Stimulated activated CD4-positive, alpha-beta T cell treated with anti-CD3 and anti-CD28 coated beads, Interleukin-15, amount 100 ng/mL, for 24 hours (primary cell): ENCODE results near the gene SHISA8.
"Not testable (repeated sequence)": the region's sequence is repeated elsewhere in the genome, so short reads cannot be mapped to it uniquely, and the experiment has no call there.

Experiments used
- DNase-seq: peaks from one replicate; pipeline ENCODE4 v3.0.0-alpha.2; 2020

SHISA8 gene

DNA sequence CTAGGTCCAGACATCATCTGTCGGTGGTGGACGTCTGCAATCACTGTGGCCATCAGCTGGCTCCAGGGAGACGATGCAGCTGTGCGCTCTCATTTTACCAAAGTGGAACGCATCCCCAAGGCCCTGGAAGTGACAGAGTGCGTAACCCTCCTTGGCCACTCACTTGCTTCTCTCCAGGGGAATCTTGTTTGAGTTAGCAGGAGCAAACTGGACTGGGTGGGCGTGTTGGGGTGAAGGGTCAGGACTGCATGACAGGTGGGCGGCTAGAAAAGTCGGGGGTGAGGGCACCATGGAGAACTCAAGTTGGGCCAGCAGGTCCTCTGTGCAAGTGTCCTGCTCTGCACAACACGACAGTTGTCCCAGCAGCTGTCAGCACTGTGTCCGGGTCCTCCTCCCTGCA lies 16.2 kb downstream of the SHISA8 start:
- no peak for DNase-seq

DNA sequence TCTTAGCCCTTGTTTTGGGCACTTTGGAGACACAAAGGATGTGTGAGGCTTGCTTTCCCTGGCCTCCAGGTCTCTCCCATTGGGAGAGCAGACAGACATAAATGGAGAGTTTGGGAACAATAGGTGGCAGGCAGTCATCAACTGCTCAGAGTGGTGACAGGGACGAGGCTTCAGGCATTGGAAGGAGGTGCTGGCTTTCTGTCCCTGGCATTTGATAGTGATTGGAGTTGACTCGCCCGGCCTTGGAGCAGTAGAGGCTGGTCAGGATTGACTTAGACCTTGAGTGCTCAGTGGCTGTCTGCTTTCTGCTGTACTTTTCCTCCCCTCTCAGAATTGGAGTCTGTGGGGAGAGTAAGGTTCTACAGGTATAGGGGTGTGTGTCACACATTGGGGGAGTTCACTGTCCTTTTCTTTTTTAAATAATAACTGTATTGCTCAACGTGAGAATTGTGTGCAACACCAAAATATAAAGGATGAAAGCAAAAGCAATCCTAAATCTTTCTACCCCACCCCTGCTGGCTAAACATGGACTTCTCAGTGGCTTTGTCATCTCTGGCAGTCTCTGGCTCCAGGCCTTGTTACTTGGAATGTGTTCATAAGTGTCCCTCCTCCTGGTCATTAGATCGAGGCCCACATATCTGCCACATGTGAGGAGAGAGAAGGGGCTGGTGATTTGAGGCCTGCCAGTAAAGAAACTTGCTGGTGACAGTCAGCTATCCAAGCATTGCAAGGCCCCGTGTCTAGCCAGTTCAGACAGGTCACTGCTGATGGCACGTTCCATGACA lies 21.1 kb downstream of the SHISA8 start:
- DNase-seq, result no peak

DNA sequence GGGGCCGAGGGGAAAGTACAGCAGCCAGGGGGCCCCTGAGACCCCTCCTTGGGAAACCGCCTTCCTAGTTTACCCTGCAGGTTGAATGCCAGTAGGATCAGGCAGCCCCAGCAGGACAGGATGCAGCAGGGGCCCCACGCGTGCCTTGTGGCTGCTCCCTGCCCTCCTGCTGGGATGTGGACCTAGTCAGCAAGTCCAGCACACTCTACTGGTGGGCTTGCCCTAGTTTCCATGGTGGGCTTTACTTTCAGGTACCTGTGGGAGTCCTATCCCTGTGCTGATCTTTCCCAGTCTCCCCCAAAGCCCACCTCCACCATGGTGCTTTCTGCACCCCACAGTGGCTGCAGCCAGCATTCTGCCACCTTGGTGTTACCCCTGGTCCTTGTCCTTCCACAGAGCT lies 22.2 kb downstream of the SHISA8 start:
- no peak for DNase-seq

DNA sequence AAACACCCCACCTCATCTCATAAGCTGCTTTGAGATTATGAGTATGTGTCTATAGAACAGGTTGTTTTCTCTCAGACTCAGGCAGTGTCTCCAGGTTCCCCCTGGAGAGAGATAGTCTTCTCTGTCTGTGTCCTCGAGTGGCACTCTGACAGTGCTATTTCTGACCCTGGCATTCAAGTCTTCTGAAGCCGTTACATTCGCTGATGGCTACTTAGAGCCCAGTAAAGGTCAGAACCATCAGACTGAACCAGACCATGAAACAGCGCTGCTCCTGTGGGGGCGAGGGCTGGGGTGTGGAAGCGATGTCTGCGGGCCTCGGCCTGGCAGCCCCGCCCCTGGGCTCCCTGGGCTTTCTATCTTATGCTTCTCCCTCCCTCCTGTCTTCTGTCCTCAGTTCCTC lies 23.5 kb downstream of the SHISA8 start:
- DNase-seq, result no peak

DNA sequence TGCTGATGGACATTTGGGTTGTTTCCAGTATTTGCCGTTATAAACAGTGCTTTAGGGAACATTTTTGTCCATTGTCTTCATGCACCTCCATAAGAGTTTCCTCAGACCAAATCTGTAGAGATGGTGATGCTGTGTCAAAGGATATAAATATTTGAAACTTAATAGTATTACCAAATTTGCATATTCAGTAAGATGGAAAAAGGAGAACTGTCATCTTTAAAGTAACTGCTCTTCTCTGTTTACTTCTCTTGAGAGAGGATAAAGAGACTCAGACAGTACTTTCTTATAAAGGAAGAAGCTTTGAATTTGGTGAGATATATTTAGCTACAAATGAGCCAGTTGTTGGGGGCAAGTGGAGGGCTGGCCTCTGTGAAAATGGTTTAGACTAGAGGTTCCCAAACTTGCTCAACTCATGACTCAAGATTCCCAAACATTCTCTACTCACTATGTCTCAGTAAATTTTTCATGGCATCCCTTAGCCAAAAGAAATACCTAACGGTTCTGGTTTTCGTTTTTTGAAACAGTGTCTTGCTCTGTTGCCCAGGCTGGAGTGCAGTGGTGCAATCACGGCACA lies 26.2 kb downstream of the SHISA8 start:
- DNase-seq, result no peak

DNA sequence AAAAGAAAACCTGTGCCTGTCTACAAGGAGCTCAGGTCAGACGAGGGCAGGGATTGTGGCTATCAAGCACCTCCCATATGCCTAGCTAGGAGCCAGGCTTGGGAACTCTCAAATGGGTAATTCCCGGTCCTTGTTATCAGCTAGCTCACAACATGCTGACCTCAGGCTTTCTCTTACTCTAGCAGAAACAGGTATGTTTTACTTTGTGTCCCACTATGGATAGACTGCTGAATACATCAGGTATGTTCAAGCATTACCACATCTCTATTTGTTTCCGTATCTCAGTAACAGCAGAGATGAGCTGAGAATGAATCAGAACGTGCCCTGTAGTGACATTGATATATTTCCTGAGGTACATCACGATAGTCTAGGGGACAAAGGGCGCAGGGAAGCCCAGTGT lies 29.4 kb downstream of the SHISA8 start:
- no peak for DNase-seq

DNA sequence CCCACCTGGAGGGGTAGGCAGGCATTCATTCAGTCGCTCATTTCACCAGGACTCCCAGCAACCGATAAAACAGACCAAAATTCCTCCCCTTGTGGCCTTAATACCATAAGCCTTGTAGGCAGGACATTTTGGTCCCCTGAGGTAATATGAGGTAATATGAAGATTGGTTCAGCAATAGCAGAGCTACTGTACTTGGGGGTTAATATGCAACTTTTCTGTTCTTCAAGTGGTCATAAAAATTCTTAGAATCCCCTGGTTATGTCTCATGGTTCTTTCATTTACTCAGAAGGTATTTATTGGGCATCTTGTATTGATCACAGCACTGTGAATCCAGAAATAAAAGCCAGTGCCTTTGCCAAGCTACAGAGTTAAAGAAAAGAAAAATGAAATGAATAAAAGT lies 29.8 kb downstream of the SHISA8 start:
- no peak for DNase-seq

DNA sequence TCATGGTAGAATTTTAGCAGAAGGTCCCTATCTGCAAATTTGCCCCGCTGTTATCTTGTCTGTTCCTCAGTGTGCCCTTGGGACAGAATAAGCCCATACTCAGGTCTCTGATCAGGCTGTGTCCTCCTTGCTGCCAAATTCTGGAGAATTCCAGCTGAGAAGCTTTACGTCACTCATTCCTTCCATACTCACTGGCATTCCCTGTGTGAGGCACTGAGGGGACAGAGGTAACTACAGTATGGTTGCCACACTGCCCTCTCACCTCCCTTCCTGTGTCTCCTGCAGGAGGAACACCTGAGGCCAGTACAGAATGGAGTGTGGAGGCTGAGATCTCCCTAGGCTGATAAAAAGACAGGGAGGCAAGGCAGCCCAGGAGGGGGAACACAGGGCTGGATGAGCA lies 31.5 kb downstream of the SHISA8 start:
- no peak for DNase-seq

DNA sequence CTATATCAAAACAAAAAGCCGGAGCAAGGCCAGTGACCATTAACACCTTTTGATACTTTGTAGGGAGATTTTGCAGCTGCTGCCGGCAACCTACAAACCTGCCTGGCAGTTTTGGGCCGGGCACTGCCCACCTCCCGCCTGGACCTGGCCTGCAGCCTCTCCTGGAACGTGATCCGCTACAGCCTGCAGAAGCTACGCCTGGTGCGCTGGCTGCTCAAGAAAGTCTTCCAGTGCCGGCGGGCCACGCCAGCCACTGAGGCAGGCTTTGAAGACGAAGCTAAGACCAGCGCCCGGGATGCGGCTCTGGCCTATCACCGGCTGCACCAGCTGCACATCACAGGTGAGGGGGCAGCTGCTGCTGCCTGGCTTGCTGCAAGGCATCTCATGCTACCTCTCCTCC lies 34.2 kb downstream of the SHISA8 start:
- no peak for DNase-seq

DNA sequence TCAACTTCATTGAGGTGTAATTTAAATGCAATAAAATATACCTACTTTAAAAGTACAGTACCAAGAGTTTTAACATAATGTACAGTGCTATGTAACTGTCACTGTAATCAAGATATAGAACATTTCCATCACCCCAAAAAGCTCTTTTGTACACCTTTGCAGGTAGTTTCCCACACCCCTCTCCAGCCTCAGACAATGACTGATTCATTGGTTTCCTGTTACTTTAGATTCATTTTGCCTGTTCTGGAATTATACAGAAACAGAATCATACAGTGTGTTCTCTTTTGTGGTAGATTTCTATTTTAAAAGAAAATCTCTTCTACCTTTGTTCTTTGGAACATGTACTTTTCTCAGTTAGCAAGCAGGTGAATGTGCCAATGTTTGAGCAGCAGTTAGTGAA lies 38.2 kb downstream of the SHISA8 start:
- DNase-seq, result no peak

DNA sequence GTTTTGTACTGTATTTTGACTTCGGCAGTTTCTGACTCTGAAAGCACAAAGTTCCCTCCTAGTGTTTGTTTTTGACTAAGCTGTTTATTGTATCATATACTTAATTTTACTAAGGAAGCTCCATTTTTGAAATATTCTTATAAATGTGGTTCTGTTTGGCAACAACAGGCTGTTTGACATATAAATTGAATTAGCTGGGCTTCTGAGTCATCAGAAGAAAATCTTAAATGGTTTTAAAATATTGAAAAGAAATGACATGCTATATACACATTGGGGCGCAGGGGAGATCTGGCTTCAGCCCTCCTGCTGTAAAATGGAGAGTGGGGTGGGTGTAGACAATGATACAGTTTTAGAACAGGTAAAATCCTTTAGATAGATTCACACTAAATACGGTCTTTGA lies 38.6 kb downstream of the SHISA8 start:
- no peak for DNase-seq

DNA sequence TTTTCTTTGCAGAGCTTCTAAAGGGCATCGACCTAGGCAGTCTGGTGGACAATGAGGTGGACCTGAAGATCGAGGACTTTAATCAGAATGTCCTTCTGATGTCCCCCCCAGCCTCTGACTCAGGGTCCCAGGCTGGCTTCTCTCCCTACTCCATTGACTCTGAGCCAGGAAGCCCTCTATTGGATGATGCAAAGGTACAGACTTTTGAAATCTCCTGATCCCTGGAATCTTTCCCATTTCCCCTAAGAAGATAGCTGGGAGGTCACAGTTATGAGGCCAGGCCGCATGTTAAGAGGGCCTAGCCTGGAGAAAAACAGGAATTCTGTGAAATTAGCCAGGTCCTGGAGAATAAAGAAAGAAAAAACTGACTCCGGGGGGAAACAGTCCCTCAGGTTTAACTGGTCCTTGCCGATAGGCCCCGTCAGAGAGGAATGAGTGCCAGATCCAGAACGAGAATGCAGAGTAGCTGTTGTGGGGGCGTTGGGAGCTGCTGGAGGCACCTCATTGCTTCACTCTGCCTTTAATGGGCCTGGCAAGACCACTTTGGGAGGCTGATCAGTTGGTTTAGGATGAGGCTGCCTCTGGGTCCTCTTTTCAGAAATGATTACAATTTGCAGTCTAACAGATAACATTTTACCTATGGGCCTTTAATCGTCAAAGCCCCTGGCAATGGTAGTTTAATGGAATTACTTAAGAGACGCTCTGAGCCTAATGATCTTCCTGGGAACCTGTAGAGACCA lies 39.2 kb downstream of the SHISA8 start:
- DNase-seq, result no peak

DNA sequence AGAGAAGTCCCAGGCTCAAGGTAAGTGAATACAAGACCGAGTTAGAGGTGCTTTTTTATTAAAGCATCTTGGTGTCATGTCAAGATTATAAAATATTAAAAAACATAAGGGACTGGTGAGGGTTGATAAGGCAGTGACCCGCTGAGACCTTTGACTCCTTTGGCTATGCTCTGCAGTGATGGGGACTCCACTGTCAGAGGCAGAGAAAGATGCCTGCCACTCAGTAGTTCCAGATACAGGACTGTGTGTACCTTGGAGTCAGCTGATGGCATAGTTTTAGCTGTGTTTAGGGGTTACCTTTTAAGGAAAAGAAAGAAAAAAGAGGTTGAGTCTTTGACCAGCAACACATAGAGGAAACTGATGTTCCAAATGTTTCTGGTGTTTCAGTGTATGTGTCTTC lies 40.8 kb downstream of the SHISA8 start:
- DNase-seq, result no peak

DNA sequence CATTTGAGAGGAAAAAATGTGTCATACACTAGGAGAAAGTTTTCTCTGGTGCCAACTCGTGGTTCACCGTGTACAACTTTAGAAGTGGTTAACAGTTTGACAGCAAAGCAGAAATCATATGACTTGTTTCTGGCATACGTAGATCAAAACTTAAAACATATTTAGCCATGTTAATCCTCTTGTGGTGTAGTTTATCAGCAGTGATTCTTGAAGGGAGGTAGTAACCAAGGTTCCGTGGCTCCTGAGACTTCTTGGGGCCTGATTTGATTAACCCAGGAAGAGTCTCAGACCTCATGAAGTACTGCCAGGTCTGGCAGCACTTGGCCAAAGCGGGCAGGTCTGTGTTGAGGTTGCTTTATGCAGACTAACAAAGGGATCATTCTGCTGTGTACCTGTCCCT lies 41.5 kb downstream of the SHISA8 start:
- peak; percentile 53 for DNase-seq

DNA sequence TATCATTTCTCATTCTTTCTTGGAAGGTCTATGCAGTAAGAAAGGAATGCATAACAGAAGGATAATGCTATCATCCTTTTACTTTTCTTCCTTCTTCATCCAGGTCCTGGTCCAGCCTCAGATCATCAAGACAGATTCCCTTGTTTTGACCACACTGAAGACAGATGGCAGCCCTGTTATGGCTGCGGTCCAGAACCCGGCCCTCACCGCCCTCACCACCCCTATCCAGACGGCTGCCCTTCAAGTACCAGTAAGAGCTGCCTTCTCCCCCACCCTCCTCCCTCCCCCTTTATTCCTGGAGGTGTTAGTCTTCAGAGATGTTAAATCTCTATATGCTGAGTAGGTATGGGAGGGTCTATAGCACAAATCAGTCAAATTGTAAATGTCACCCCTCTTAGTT lies 44.1 kb downstream of the SHISA8 start:
- DNase-seq, result no peak

DNA sequence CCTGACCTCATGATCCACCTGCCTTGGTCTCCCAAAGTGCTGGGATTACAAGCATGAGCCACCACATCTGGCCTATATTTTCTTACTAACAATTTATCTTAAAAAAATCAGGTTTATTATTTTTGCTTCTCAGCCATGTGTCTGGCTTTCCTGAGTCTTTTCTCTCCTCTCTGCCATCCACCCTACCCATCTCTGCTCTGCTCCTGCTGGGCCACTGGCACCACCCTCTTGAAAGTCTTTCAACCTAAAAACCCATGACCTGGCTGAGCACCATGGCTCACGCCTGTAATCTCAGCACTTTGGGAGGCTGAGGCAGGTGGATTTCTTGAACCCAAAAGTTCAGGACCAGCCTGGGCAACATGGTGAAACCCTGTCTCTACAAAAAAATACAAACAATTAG lies 44.8 kb downstream of the SHISA8 start:
- DNase-seq, result not testable (repeated sequence)

DNA sequence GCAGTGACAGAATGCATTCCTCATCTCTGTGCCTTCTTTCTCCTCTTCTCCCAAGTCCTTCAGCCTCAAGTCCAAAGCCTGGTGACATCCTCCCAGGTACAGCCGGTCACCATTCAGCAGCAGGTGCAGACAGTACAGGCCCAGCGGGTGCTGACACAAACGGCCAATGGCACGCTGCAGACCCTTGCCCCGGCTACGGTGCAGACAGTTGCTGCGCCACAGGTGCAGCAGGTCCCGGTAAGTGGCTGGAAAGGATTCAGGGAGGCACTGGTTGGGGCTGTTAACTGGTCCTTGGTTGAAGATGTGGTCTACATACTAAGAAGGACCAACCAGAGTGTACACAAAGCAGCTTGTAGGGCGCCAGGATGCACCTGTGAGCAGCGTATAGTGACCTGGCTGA lies 46.3 kb downstream of the SHISA8 start:
- DNase-seq, result no peak

DNA sequence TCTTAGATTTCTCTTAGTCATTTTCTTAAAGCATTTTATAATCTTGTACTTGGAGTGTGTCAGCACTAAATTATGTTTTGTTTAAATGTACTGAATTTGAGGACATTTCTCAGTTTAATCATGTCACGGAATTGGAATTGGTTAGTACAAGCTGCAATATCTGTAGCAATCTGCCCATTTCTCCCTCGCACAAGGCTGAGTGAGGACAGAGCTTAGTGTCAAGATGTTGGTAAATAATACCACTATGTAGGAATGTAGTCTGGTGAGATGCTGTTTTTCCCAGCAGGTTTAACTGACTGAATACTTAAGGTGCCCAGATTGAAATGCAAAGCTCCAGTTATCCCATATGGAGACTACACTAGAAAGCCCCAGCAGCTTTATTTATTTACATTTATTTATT lies 51.4 kb downstream of the SHISA8 start:
- DNase-seq, result no peak

DNA sequence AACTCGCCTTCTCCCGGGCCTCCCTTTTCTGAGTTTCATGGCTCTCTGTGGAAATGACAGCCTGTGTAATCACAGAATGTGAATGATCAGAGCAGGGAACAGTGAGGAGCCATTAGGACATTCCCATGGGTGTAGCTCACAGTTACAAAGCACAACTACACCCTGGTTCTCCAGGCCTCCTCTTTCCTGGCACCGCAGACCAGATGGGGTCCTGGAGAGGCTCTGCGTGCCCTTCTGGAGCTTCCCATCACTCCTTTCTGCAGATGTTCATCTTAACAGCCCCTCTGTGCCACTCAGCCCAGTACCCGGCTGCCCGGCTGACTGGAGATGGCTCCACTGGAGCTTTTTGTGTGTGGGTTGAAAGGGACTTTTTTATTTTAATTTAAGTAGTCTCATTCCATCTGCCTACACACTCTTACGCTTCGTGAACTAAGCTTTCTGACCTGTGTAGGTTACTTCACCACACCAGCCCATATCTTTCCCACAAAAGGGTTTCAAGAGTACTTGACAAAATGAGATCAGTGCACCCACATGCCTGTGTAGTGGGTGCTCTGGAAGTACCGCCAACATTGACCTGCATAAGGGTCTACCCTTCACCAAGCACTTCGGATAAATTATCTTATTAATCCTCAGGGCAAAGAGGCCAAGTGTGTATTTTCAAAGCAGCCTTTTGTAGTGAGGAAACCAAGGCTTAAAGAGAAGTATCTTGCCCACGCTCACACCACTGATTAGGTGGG lies 52.2 kb downstream of the SHISA8 start:
- DNase-seq, result peak; percentile 75

DNA sequence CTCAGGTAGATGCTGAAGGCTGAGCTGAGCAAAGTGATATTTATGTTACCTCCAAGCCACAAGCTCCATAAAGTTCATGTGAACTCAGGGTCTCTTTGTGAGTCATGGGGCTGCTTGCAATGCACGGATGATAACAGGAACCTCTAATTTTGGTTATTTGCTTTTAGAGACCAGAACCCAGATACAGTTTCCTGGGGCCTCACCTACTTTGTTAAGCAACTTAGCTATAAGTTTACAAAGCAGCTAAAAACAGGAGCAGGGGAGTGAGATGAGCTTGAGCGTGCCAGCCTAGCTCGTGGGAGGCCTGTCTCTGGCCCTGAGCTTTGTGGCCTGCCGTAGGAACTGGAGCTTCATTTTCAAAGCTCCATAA lies 52.7 kb downstream of the SHISA8 start:
- peak; percentile 59 for DNase-seq
